ENCODE measurements around the gene LILRB1.
"Not testable (repeated sequence)": the region's sequence is repeated elsewhere in the genome, so short reads cannot be mapped to it uniquely, and the experiment has no call there.

The LILRB1 gene

GRCh38 chr19:54626757-54627156 lies 3.5 kb upstream of the LILRB1 start:
- DNase-seq = no peak

- DNase-seq = not testable (repeated sequence)
These were observed 2.4 kb upstream of the LILRB1 start for GRCh38 chr19:54627912-54628311.

GRCh38 chr19:54630782-54631181 lies 498 bp downstream of the LILRB1 start:
- no peak for DNase-seq

GRCh38 chr19:54631489-54632337 lies 1.4 kb downstream of the LILRB1 start:
- DNase-seq = not testable (repeated sequence)

- not testable (repeated sequence) for DNase-seq
These were observed 2.2 kb downstream of the LILRB1 start for GRCh38 chr19:54632517-54632916.

GRCh38 chr19:54633401-54633800 lies 3.1 kb downstream of the LILRB1 start:
- DNase-seq = no peak

GRCh38 chr19:54636081-54636480 lies 5.8 kb downstream of the LILRB1 start:
- DNase-seq = not testable (repeated sequence)

GRCh38 chr19:54638683-54639082 lies 8.4 kb downstream of the LILRB1 start:
- no peak for DNase-seq

- DNase-seq = not testable (repeated sequence)
These were observed 12.7 kb downstream of the LILRB1 start for GRCh38 chr19:54642953-54643352.

- not testable (repeated sequence) for DNase-seq
These were observed 13.3 kb downstream of the LILRB1 start for GRCh38 chr19:54643583-54643982.

- DNase-seq = no peak
These were observed 13.8 kb downstream of the LILRB1 start for GRCh38 chr19:54644056-54644455.

GRCh38 chr19:54646331-54646841 lies 16.1 kb downstream of the LILRB1 start:
- DNase-seq = no peak

- DNase-seq = no peak
These were observed 17.8 kb downstream of the LILRB1 start for GRCh38 chr19:54648129-54648528.

GRCh38 chr19:54650108-54650655 lies 19.9 kb downstream of the LILRB1 start:
- DNase-seq = no peak

GRCh38 chr19:54653181-54653809 lies 23.0 kb downstream of the LILRB1 start:
- no peak for DNase-seq

- DNase-seq = no peak
These were observed 24.4 kb downstream of the LILRB1 start for GRCh38 chr19:54654447-54655321.

GRCh38 chr19:54659300-54659699 lies 29.0 kb downstream of the LILRB1 start:
- no peak for DNase-seq

- DNase-seq = no peak
These were observed 30.0 kb downstream of the LILRB1 start for GRCh38 chr19:54660306-54660705.

- no peak for DNase-seq
These were observed 30.7 kb downstream of the LILRB1 start for GRCh38 chr19:54660964-54661363.

GRCh38 chr19:54661846-54662481 lies 31.7 kb downstream of the LILRB1 start:
- DNase-seq = no peak

GRCh38 chr19:54662730-54663129 lies 32.4 kb downstream of the LILRB1 start, which contains the start of gene LILRB4:
Gene LILRB4, plus strand, starts transcription at chr19:54662985. Its CDS starts 49 bp downstream, at chr19:54663034.
- no peak for DNase-seq

- no peak for DNase-seq
These were observed 35.2 kb downstream of the LILRB1 start for GRCh38 chr19:54665530-54665929.

All from activated CD8-positive, alpha-beta memory T cell treated with anti-CD3 and anti-CD28 coated beads, Interleukin-2, amount 50 U/mL, for 4 hours (primary cell).